IPS DF 6.9 (cell line): ENCODE results near the gene RPA4.

Experiments
- DNase-seq: peaks from one replicate; pipeline ENCODE4 v3.0.0-alpha.2; 2013; ENCODE audit warnings: low read depth, low spot score
- H3K27ac ChIP-seq: one replicate; pipeline ENCODE4 v1.5.1; 2013; ENCODE audit warnings: low read length, control low read depth
- H3K27me3 ChIP-seq: 2 replicates; pipeline ENCODE4 v1.6.1; 2013; ENCODE audit warnings: mild to moderate bottlenecking, low read length; ENCODE audit not compliant: control insufficient read depth, insufficient read depth
- H3K36me3 ChIP-seq: 2 replicates; pipeline ENCODE4 v1.6.1; 2013; ENCODE audit warnings: low read length; ENCODE audit not compliant: control insufficient read depth, insufficient read depth
- H3K4me1 ChIP-seq: 2 replicates; pipeline ENCODE4 v1.6.1; 2013; ENCODE audit warnings: low read length; ENCODE audit not compliant: control insufficient read depth, insufficient read depth
- H3K4me3 ChIP-seq: 2 replicates; pipeline ENCODE4 v1.5.1; 2013; ENCODE audit warnings: mild to moderate bottlenecking, low read length
- H3K9me3 ChIP-seq: 2 replicates; pipeline ENCODE4 v1.6.1; 2013; ENCODE audit warnings: low read length, inconsistent platforms; ENCODE audit not compliant: control insufficient read depth, insufficient read depth
- WGBS: extraction: QIAGEN DNeasy Blood & Tissue Kit; methylation state at CpG from one replicate; pipeline ENCODE4 v1.1.7; 2013; ENCODE audit warnings: mixed read lengths, missing lambda C conversion rate; ENCODE audit not compliant: insufficient read length, insufficient coverage; 5-methylcytosine and 5-hydroxymethylcytosine counted together

RPA4 gene

DNA sequence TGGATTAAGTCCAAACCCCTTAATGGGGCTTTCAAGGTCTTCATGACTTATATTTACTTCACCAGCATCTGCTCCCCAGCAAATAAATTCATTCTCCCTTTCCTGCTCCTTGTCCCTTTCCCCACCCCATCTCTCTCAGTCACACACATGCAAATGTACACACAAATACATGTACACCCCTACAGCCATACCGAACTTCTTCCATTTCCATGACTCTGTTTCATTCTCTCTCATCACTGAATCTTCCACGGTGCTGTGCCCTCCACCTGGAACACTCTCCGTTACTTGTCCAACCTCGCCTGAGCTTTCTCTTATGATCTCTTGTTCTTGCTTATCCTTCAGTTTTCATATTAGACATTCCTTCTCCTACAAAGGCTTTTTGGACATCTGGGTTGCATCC lies 22.0 kb upstream of the RPA4 start:
- no CpG with 5 or more reads among the region's 4 CpGs for WGBS
- H3K36me3 ChIP-seq, result no peaks in the 10 kb centered on the region
- no peak for DNase-seq
- H3K4me3 ChIP-seq, result no peak overlapping the region
- no peaks in the 10 kb centered on the region for H3K9me3 ChIP-seq
- no peaks in the 10 kb centered on the region for H3K27me3 ChIP-seq
- no peak overlapping the region for H3K27ac ChIP-seq
- no peaks in the 10 kb centered on the region for H3K4me1 ChIP-seq

GRCh38 chrX:96884027-96884426 lies 319 bp downstream of the RPA4 start:
- no peak for DNase-seq
- Histone ChIP-seq H3K27me3 (no peaks in the 10 kb centered on the region), H3K9me3 (no peaks in the 10 kb centered on the region), H3K27ac (no peak overlapping the region), H3K4me3 (no peak overlapping the region), H3K4me1 (no peaks in the 10 kb centered on the region), H3K36me3 (no peaks in the 10 kb centered on the region)
- no CpG with 5 or more reads among the region's 13 CpGs for WGBS

- H3K4me1 ChIP-seq, result no peaks in the 10 kb centered on the region
Measured at GRCh38 chrX:96889726-96890125, 6.0 kb downstream of the RPA4 start.

DNA sequence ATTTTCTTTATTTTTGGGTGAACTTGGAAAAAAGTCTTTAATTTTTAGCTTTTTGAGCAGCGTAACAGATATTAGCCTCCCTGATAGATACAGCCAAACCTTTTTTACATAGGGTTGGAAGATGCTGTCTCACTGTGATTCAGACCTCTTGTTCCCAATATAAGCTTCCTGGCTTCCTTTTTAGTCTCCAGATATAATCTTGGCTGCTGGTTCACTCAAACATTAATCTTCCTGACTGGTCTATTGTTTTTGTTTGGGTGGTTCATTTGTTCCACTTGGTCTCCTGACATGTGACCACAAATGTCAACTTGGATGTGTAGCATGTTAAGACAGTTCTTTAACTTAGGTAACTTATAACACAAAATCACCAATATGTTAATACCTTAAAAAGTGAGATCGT lies 23.0 kb downstream of the RPA4 start:
- no CpG with 5 or more reads among the region's 2 CpGs for WGBS
- H3K4me1 ChIP-seq, result no peaks in the 10 kb centered on the region
- no peak overlapping the region for H3K27ac ChIP-seq
- no peak for DNase-seq
- H3K36me3 ChIP-seq, result no peaks in the 10 kb centered on the region
- no peaks in the 10 kb centered on the region for H3K27me3 ChIP-seq
- no peaks in the 10 kb centered on the region for H3K9me3 ChIP-seq
- H3K4me3 ChIP-seq, result no peak overlapping the region

More at GRCh38 chrX:96889726-96890125, 6.0 kb downstream of the RPA4 start:
- H3K9me3 ChIP-seq, result no peaks in the 10 kb centered on the region
- H3K36me3 ChIP-seq, result no peaks in the 10 kb centered on the region
- DNase-seq, result no peak
- no CpG with 5 or more reads among the region's 1 CpG for WGBS
- no peaks in the 10 kb centered on the region for H3K27me3 ChIP-seq
- no peak overlapping the region for H3K27ac ChIP-seq
- no peak overlapping the region for H3K4me3 ChIP-seq

GRCh38 chrX:96907516-96908272 lies 24.0 kb downstream of the RPA4 start:
- H3K4me3 ChIP-seq, result no peak overlapping the region
- H3K36me3 ChIP-seq, result no peaks in the 10 kb centered on the region
- no peak for DNase-seq
- H3K27me3 ChIP-seq, result no peaks in the 10 kb centered on the region
- no peaks in the 10 kb centered on the region for H3K9me3 ChIP-seq
- no peak overlapping the region for H3K27ac ChIP-seq
- no peaks in the 10 kb centered on the region for H3K4me1 ChIP-seq
- WGBS, result 100% methylated on average over 1 of the region's 3 CpGs

- DNase-seq, result no peak
- Histone ChIP-seq H3K27ac (no peak overlapping the region), H3K36me3 (no peaks in the 10 kb centered on the region), H3K27me3 (no peaks in the 10 kb centered on the region), H3K9me3 (no peaks in the 10 kb centered on the region), H3K4me3 (no peak overlapping the region), H3K4me1 (no peaks in the 10 kb centered on the region)
- WGBS, result no CpG with 5 or more reads among the region's 5 CpGs
Measured at GRCh38 chrX:96909291-96909690, 25.6 kb downstream of the RPA4 start.

DNA sequence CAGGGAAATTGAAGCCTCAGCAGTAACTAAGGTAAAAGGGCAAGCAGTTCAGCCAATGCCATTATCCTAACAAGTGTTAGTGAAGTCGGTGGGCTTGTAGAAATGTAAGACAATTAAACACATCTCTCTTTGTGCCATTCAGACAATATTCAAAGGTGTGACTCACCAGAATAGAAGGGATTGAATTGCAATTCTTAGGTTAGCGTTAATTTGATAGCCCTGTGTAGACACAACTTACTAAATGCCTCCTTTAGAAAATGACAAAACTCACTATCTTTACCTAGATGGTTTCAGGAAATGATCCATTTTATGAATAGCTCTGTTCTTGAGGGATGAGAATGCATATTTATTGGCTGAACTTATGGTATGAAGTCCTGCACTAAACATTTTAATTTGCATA lies 35.2 kb downstream of the RPA4 start:
- DNase-seq, result no peak
- no peaks in the 10 kb centered on the region for H3K27me3 ChIP-seq
- no peaks in the 10 kb centered on the region for H3K36me3 ChIP-seq
- H3K4me3 ChIP-seq, result no peak overlapping the region
- no peak overlapping the region for H3K27ac ChIP-seq
- no peaks in the 10 kb centered on the region for H3K4me1 ChIP-seq
- H3K9me3 ChIP-seq, result no peaks in the 10 kb centered on the region
- WGBS, result no CpG with 5 or more reads among the region's 2 CpGs

- no peak overlapping the region for H3K4me3 ChIP-seq
- no peaks in the 10 kb centered on the region for H3K4me1 ChIP-seq
- H3K36me3 ChIP-seq, result no peaks in the 10 kb centered on the region
- 100% methylated on average over 1 of the region's 4 CpGs for WGBS
- DNase-seq, result no peak
- no peaks in the 10 kb centered on the region for H3K27me3 ChIP-seq
- no peak overlapping the region for H3K27ac ChIP-seq
- no peaks in the 10 kb centered on the region for H3K9me3 ChIP-seq
Measured at GRCh38 chrX:96919672-96920071, 36.0 kb downstream of the RPA4 start.

DNA sequence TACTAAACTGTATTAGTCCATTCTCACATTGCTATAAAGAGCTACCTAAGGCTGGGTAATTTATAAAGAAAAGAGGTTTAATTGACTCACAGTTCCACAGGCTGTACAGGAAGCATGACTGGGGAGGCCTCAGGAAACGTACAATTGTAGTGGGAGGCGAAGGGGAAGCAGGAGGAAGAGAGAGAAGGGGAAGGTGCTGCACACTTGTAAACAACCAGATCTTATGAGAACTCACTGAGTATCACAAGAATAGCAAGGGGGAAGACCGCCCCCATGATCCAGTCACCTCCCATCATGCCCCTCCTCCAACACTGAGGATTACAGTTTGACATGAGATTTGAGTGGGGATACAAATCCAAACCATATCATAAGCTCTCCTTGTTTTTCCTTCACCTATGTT lies 40.9 kb downstream of the RPA4 start:
- no peaks in the 10 kb centered on the region for H3K36me3 ChIP-seq
- DNase-seq, result no peak
- H3K4me1 ChIP-seq, result no peaks in the 10 kb centered on the region
- WGBS, result no CpG with 5 or more reads among the region's 3 CpGs
- H3K4me3 ChIP-seq, result no peak overlapping the region
- H3K27ac ChIP-seq, result no peak overlapping the region
- H3K9me3 ChIP-seq, result no peaks in the 10 kb centered on the region
- H3K27me3 ChIP-seq, result no peaks in the 10 kb centered on the region

- no peak for DNase-seq
- Histone ChIP-seq H3K9me3 (no peaks in the 10 kb centered on the region), H3K27ac (no peak overlapping the region), H3K36me3 (no peaks in the 10 kb centered on the region), H3K4me3 (no peak overlapping the region), H3K27me3 (no peaks in the 10 kb centered on the region), H3K4me1 (no peaks in the 10 kb centered on the region)
Measured at GRCh38 chrX:96929036-96929435, 45.3 kb downstream of the RPA4 start.
